ENCODE data around the gene PRPSAP2.

DNA sequence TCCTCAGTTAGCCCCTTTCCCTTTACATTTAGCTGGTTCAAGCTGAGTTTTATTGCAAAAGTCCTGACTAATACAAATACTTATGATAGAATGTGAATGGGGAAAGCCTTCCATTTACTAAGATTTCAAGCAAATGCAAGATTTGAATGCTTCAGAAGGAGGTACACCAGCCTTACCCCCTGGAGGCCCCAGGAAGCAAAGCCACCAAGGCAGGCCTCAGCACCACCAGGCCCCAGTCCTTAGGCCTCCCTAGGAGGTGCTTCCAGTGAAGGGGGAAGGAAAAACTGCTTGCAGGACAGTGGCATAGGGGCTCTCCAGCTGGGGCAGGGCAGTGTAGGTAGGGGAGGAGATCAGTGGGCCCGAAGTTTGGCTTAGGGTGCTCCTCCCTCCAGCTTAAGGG, 7.3 kb upstream of the PRPSAP2 start:
- TF ChIP-seq CTCF (IDR thresholded peaks at IDR 0.05): no peak
- no peak for TF ChIP-seq EZH2 (IDR thresholded peaks at IDR 0.05; ENCODE audit: borderline replicate concordance, insufficient read depth, low read depth, low read length, poor library complexity, severe bottlenecking)

All from B cell (primary cell).